ENCODE results near the gene ZNF124.
A peak's percentile ranks its signal among the peaks of the same experiment; 100 is the strongest.

The ZNF124 gene

DNA sequence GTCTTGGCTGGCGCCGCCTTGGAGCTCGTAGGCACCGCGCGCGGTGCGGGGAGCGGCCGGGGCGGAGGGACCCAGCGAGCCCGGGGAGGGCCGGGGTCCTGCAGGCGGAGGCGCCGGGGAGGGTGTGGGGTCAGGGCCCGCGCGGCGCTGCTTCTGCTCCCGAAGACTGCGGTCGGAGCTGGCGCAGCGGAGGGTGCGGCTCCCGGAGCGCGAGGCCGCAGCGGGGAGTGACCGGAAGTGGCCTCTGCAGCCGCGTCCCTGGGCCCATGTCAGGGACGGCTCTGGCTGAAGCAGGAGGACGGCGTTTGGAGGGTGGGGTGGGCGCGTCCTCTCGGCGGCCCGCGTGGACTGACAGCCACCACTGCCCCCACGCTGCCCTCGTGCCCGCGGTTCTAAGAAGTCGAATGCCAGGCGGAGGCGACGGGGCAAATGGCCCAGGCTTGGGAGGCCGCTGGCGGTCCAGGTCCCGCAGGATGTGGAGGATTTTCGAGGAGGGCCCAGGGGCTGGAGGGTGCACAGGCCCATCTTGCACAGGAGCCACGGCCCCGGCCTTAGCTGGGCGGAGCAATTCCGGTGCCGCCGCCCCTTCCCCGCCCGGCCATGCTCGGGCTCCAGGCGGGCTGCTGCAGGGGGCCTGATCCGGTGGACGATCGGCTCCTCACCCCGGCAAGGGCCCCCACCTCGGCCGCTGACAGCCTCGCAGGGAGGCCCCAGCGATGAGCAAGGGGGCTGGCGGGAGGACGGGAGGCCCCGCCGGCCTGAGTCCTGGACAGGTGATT is 59.9 kb downstream of the ZNF124 start:
- DNase-seq: no peak

DNA sequence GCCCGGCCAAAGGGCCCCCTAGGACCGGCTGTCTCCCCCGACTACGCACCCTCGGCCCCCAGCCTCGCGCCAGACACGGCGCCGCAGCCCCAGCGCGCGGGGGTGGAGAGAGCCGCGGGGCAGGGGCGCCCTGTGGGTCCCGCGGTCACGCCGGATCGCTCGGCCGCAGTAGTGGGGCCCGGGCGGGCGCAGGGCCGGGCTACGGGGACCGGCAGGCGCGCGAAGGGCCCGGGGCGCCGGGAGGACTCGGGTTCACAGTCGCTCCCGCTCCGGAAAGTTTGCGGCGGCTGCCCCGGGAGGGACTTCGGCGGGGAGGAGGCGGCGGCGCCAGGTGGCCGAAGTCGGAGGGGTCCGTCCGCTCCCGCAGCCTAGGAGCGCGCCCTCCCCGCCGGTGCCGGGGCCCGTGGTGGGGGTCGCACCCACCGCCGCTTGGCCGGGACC is 60.5 kb downstream of the ZNF124 start:
- no peak for DNase-seq

DNA sequence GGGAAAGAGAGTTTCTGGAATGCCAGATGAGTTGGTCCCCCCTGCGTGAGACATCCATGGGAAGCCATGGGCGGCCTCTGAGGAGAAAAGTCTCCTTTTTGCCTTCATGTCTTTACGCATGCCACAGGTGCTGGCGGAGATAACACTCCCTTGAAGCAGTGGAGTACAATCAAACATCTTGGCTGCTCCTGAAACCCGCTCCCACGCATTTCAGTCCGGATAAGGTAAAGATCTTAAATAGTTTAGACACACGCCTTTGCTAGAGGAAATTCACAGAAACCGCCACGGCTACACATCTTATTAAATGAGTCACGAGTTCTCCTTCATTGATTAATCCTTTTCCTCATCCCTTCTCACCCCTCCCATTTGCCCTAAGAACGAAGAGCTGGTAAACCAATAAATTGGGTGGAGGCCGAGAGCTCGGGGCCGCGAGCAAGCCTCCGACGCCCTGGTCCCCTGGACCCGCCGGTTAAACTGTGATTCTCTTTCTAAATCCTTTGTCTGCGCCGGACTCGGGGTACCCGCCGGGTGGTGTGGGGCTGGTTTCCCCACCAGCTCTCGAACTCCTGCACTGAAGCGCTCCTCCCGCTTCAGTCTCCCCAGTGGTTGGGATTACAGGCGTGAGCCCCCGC is 61.1 kb downstream of the ZNF124 start:
- DNase-seq: peak; percentile 41

DNA sequence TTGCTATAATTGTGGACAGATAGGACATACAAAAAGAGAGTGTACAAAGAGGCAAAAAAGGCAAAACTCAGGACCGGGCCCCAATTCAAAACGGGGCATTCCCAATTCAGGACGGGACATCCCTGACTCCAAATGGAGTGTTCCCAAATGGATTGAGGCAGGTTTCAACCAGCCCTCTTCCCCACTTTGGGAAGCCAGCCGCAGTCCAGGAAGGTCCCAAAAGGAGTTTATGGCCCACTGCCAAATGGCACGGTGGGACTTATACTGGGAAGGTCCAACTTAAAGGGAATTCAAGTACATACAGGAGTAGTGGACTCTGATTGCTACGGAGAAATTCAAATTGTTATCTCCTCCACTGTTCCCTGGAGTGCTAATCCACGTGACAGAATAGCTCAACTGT is 64.1 kb downstream of the ZNF124 start:
- DNase-seq: no peak

GRCh38 chr1:247105966-247106365 is 65.9 kb downstream of the ZNF124 start:
- no peak for DNase-seq
